Osteoblast (primary cell): Measurements from ENCODE around the gene TNFAIP3. TPM values are rescaled to one million over a fixed set of nuclear protein-coding genes. Genes with fewer than 3 reads are reported as not detected.

Experiments used
- DNase-seq: peaks from one replicate; pipeline ENCODE4 v3.0.0; 2011; ENCODE audit warnings: low spot score, mixed read lengths; ENCODE audit not compliant: insufficient read length; ENCODE audit errors: missing footprints
- H2AFZ ChIP-seq: 2 replicates; pipeline ENCODE4 v1.6.0; 2011; ENCODE audit warnings: mild to moderate bottlenecking, low read length
- H3K27ac ChIP-seq: 2 replicates; pipeline ENCODE4 v1.5.1; 2011; ENCODE audit warnings: mild to moderate bottlenecking, low read depth, low read length, moderate library complexity
- H3K27me3 ChIP-seq: 2 replicates; pipeline ENCODE4 v1.6.0; 2012; ENCODE audit warnings: mild to moderate bottlenecking, control low read depth, inconsistent platforms, low read length, moderate library complexity; ENCODE audit not compliant: insufficient read depth
- H3K36me3 ChIP-seq: 2 replicates; pipeline ENCODE4 v1.5.1; 2011; ENCODE audit warnings: mild to moderate bottlenecking, low read length, control low read depth, moderate library complexity; ENCODE audit not compliant: insufficient read depth
- H3K4me1 ChIP-seq: 2 replicates; pipeline ENCODE4 v1.5.1; 2011; ENCODE audit warnings: mild to moderate bottlenecking, low read length, control low read depth, moderate library complexity; ENCODE audit not compliant: insufficient read depth
- H3K4me2 ChIP-seq: 2 replicates; pipeline ENCODE4 v1.6.0; 2011; ENCODE audit warnings: mild to moderate bottlenecking, low read length; ENCODE audit not compliant: insufficient read depth
- H3K4me3 ChIP-seq: fragments of 200-600 bp; sonication (generic); 3 replicates; pipeline ENCODE4 v1.5.1; 2012; ENCODE audit warnings: mild to moderate bottlenecking, low read length, inconsistent platforms; ENCODE audit not compliant: insufficient read depth
- H3K79me2 ChIP-seq: 2 replicates; pipeline ENCODE4 v1.6.0; 2012; ENCODE audit warnings: mild to moderate bottlenecking, low read length, control low read depth, inconsistent platforms; ENCODE audit not compliant: insufficient read depth
- H3K9me3 ChIP-seq: 2 replicates; pipeline ENCODE4 v1.5.1; 2011; ENCODE audit warnings: low read depth, low read length, control low read depth
- H4K20me1 ChIP-seq: 2 replicates; pipeline ENCODE4 v1.6.0; 2012; ENCODE audit warnings: mild to moderate bottlenecking, low read length, control low read depth; ENCODE audit not compliant: insufficient read depth
- CTCF ChIP-seq: IDR thresholded peaks from 2 replicates; pipeline ENCODE4 v1.5.1; 2011; ENCODE audit warnings: mild to moderate bottlenecking, low read depth, low read length, moderate library complexity; ENCODE audit errors: extremely low read depth
- total RNA-seq: library from RNA; depleted of rRNA; stranded (reverse); fragments of >200 nt; gene quantifications from 2 replicates; pipeline ENCODE4 v1.2.3, GENCODE V29; 2012

Gene TNFAIP3
- total RNA-seq, 1 donor: 10.5 TPM

GRCh38 chr6:137902699-137903098, 35.6 kb downstream of the TNFAIP3 start:
- no peaks in the 10 kb centered on the region for H4K20me1 ChIP-seq
- TF ChIP-seq CTCF: no peak
- no peak for DNase-seq

GRCh38 chr6:137903274-137903932, 36.3 kb downstream of the TNFAIP3 start:
- H3K9me3 ChIP-seq: no peaks in the 10 kb centered on the region
- H3K4me2 ChIP-seq: no peak overlapping the region
- no peak overlapping the region for H2AFZ ChIP-seq
- no peaks in the 10 kb centered on the region for H3K79me2 ChIP-seq
- H3K27ac ChIP-seq: no peak overlapping the region
- no peak for DNase-seq
- no peak overlapping the region for H3K4me3 ChIP-seq
- H3K4me1 ChIP-seq: peaks cover 18% of the 10 kb centered on the region
- no peaks in the 10 kb centered on the region for H3K36me3 ChIP-seq
- no peaks in the 10 kb centered on the region for H4K20me1 ChIP-seq
- no peaks in the 10 kb centered on the region for H3K27me3 ChIP-seq
- no peak for TF ChIP-seq CTCF

More at GRCh38 chr6:137902699-137903098, 35.6 kb downstream of the TNFAIP3 start:
- no peak overlapping the region for H3K27ac ChIP-seq
- no peaks in the 10 kb centered on the region for H3K79me2 ChIP-seq
- no peak overlapping the region for H2AFZ ChIP-seq
- no peaks in the 10 kb centered on the region for H3K27me3 ChIP-seq
- no peaks in the 10 kb centered on the region for H3K9me3 ChIP-seq
- peaks cover 18% of the 10 kb centered on the region for H3K4me1 ChIP-seq
- no peak overlapping the region for H3K4me3 ChIP-seq
- H3K36me3 ChIP-seq: no peaks in the 10 kb centered on the region
- no peak overlapping the region for H3K4me2 ChIP-seq

- peak overlapping the region; percentile 38 for H2AFZ ChIP-seq
- peak overlapping the region; percentile 75 for H3K4me2 ChIP-seq
- H3K9me3 ChIP-seq: no peaks in the 10 kb centered on the region
- H3K36me3 ChIP-seq: no peaks in the 10 kb centered on the region
- peak overlapping the region; percentile 15 for H3K4me3 ChIP-seq
- no peaks in the 10 kb centered on the region for H4K20me1 ChIP-seq
- TF ChIP-seq CTCF: no peak
- H3K79me2 ChIP-seq: no peaks in the 10 kb centered on the region
- peak overlapping the region; percentile 83 for H3K27ac ChIP-seq
- no peaks in the 10 kb centered on the region for H3K27me3 ChIP-seq
- H3K4me1 ChIP-seq: peaks cover 18% of the 10 kb centered on the region
- no peak for DNase-seq
Measured at GRCh38 chr6:137903933-137904821, 37.1 kb downstream of the TNFAIP3 start.
